Astrocyte (in vitro differentiated cells and primary cell): ENCODE measurements around the gene PRR35. TPM values are rescaled to one million over a fixed set of nuclear protein-coding genes. Genes with fewer than 3 reads are reported as not detected.

Experiments
- DNase-seq: peaks from one replicate; pipeline ENCODE4 v3.0.0-alpha.2; 2010; ENCODE audit warnings: low read depth
- FAIRE-seq: peaks from 2 replicates; lab custom pipeline; 2011; peaks lifted over from hg19 to GRCh38; lab: Jason Lieb, UNC
- H2AFZ ChIP-seq: 2 replicates; pipeline ENCODE4 v1.6.0; 2012; ENCODE audit warnings: low read depth, low read length, inconsistent platforms
- H3K27ac ChIP-seq: 2 replicates; pipeline ENCODE4 v1.5.1; 2011; ENCODE audit warnings: low read depth, low read length, inconsistent platforms
- H3K27me3 ChIP-seq: 2 replicates; pipeline ENCODE4 v1.6.0; 2011; ENCODE audit warnings: low read length, inconsistent platforms; ENCODE audit not compliant: insufficient read depth
- H3K36me3 ChIP-seq: 2 replicates; pipeline ENCODE4 v1.5.1; 2011; ENCODE audit warnings: low read length, inconsistent platforms; ENCODE audit not compliant: insufficient read depth
- H3K4me1 ChIP-seq: 2 replicates; pipeline ENCODE4 v1.5.1; 2011; ENCODE audit warnings: low read length, inconsistent platforms; ENCODE audit not compliant: insufficient read depth
- H3K4me2 ChIP-seq: 2 replicates; pipeline ENCODE4 v1.6.0; 2012; ENCODE audit warnings: low read length, inconsistent platforms
- H3K4me3 ChIP-seq: 2 replicates; pipeline ENCODE4 v1.5.1; 2011; ENCODE audit warnings: low read depth, mild to moderate bottlenecking, low read length, inconsistent platforms; ENCODE audit not compliant: insufficient read depth
- H3K79me2 ChIP-seq: 2 replicates; pipeline ENCODE4 v1.6.0; 2012; ENCODE audit warnings: mild to moderate bottlenecking, low read length, inconsistent platforms; ENCODE audit not compliant: insufficient read depth
- H3K9ac ChIP-seq: 2 replicates; pipeline ENCODE4 v1.6.0; 2012; ENCODE audit warnings: mild to moderate bottlenecking, low read length, inconsistent platforms
- H3K9me3 ChIP-seq: 2 replicates; pipeline ENCODE4 v1.5.1; 2012; ENCODE audit warnings: low read depth, mild to moderate bottlenecking, low read length, inconsistent platforms; ENCODE audit not compliant: insufficient read depth
- H4K20me1 ChIP-seq: 2 replicates; pipeline ENCODE4 v1.6.0; 2012; ENCODE audit warnings: low read length, inconsistent platforms; ENCODE audit not compliant: insufficient read depth
- H3K27ac Mint-ChIP-seq: one replicate; pipeline ENCODE4 v1.8.0; 2021; ENCODE audit warnings: mild to moderate bottlenecking, mixed read lengths; ENCODE audit not compliant: unreplicated experiment
- H3K27me3 Mint-ChIP-seq: one replicate; pipeline ENCODE4 v1.8.0; 2021; ENCODE audit warnings: low read depth, mixed read lengths; ENCODE audit not compliant: unreplicated experiment
- H3K36me3 Mint-ChIP-seq: one replicate; pipeline ENCODE4 v1.8.0; 2021; ENCODE audit warnings: low read depth, mixed read lengths; ENCODE audit not compliant: unreplicated experiment
- H3K4me1 Mint-ChIP-seq: one replicate; pipeline ENCODE4 v1.8.0; 2021; ENCODE audit warnings: low read depth, mixed read lengths; ENCODE audit not compliant: unreplicated experiment
- H3K4me3 Mint-ChIP-seq: one replicate; pipeline ENCODE4 v1.8.0; 2021; ENCODE audit warnings: mild to moderate bottlenecking, moderate library complexity, mixed read lengths; ENCODE audit not compliant: unreplicated experiment
- H3K9me3 Mint-ChIP-seq: one replicate; pipeline ENCODE4 v1.8.0; 2021; ENCODE audit warnings: mild to moderate bottlenecking, mixed read lengths; ENCODE audit not compliant: unreplicated experiment
- EZH2 ChIP-seq: IDR thresholded peaks from 2 replicates; pipeline ENCODE4 v1.6.1; 2012; ENCODE audit warnings: mild to moderate bottlenecking, low read length, inconsistent platforms; ENCODE audit not compliant: insufficient read depth
- total RNA-seq: library from RNA; stranded (reverse); gene quantifications from 2 replicates; pipeline ENCODE4 v1.2.1, GENCODE V29; 2021
- TF ChIP-seq, protein P1 (sequence below): IDR thresholded peaks from 2 replicates; pipeline ENCODE4 v1.5.1; 2011; ENCODE audit warnings: low read depth, mild to moderate bottlenecking, inconsistent platforms, low read length, moderate library complexity; ENCODE audit not compliant: insufficient read depth

Gene PRR35
- total RNA-seq, 1 donor from 2014 or later, result 0.09 TPM

DNA sequence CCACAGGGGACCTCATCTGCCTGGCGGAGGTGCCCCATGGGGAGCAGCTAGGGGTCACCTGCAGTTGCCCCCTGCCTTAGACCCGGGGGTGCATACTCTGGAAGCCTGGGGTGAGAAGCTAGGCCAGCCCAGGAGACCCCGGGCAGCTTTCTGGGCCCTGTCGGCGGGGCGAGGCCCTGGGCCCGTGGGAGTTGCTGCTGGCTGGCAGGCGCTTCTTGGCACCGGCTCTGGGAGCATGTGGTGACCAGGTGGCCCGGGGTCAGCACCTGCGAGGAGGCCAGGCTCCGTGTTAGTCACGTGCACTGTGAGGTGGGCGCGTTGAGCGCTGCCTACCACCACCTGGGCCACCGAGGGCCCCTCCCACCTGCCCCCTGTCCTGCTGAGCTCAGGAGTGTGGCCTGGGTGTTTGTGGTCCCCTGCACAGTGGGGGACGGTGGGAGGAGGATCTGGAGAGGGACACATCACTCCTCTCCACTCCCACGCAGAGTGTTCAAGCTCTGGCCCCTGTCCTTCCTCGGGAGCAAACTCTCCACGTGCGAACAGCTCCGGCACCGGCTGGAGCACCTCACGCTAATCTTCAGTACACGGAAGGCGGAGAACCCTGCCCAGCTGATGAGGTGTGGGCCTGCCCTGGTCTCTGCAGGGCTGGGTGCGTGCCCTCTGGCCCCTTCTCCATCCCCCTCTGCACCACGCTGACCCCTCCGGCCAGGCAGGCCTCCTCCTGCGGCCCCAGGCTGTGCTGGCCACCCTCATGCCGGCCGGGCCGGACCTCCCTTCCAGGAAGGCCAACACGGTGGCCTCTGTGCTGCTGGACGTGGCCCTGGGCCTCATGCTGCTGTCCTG, 15.4 kb downstream of the PRR35 start:
- Mint-ChIP-seq H3K27ac (no peak overlapping the region), H3K4me3 (no peak overlapping the region), H3K27me3 (no peaks in the 10 kb centered on the region), H3K4me1 (peaks cover 7% of the 10 kb centered on the region), H3K36me3 (no peaks in the 10 kb centered on the region), H3K9me3 (no peaks in the 10 kb centered on the region)
- DNase-seq, result no peak
- TF ChIP-seq, protein P1, sequence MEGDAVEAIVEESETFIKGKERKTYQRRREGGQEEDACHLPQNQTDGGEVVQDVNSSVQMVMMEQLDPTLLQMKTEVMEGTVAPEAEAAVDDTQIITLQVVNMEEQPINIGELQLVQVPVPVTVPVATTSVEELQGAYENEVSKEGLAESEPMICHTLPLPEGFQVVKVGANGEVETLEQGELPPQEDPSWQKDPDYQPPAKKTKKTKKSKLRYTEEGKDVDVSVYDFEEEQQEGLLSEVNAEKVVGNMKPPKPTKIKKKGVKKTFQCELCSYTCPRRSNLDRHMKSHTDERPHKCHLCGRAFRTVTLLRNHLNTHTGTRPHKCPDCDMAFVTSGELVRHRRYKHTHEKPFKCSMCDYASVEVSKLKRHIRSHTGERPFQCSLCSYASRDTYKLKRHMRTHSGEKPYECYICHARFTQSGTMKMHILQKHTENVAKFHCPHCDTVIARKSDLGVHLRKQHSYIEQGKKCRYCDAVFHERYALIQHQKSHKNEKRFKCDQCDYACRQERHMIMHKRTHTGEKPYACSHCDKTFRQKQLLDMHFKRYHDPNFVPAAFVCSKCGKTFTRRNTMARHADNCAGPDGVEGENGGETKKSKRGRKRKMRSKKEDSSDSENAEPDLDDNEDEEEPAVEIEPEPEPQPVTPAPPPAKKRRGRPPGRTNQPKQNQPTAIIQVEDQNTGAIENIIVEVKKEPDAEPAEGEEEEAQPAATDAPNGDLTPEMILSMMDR, result no peak
- no peak for TF ChIP-seq EZH2
- H3K4me3 ChIP-seq, result no peak overlapping the region
- H3K27me3 ChIP-seq, result no peaks in the 10 kb centered on the region
- peaks cover 6% of the 10 kb centered on the region for H3K4me1 ChIP-seq
- peaks cover 19% of the 10 kb centered on the region for H3K79me2 ChIP-seq
- no peak for FAIRE-seq
- H3K9ac ChIP-seq, result no peak overlapping the region
- H3K36me3 ChIP-seq, result peaks cover 5% of the 10 kb centered on the region
- H4K20me1 ChIP-seq, result peaks cover 32% of the 10 kb centered on the region
- H2AFZ ChIP-seq, result no peak overlapping the region
- no peaks in the 10 kb centered on the region for H3K9me3 ChIP-seq
- H3K27ac ChIP-seq, result no peak overlapping the region
- no peak overlapping the region for H3K4me2 ChIP-seq

DNA sequence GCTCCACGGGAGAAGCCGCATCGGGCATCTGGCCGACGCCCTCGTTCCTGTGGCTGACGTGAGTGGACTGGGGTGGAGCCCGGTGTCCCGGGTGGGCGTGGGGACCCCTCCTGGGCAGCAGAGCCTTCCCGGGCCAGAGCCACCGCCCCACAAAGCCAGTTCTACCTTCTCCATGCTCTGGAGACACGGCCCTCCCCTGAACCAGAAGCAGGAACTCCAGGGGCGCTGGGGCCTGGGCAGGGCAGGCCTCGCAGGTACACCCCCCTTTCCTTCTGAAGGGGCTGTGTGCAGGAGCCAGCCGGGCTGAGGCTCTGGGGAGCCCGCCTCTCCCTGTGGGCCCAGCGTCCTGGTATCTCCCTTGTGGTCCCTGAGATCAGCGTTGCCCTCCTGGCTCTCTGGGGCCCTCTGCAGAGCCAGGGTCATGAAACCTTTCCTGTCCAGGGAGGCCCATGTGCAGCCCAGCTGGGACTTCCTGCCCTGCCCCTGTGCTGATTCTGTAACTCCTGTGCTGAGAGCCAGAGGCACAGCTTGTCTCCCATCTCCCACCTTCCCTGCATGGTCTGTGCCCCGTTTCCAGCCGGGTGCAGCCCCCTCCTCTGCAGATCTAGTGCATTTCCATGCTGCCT, 16.1 kb downstream of the PRR35 start:
- H2AFZ ChIP-seq, result no peak overlapping the region
- H3K4me3 Mint-ChIP-seq, result no peak overlapping the region
- peaks cover 5% of the 10 kb centered on the region for H3K36me3 ChIP-seq
- no peak overlapping the region for H3K27ac Mint-ChIP-seq
- no peaks in the 10 kb centered on the region for H3K4me1 ChIP-seq
- TF ChIP-seq, protein P1, result no peak
- no peak for TF ChIP-seq EZH2
- no peaks in the 10 kb centered on the region for H3K27me3 ChIP-seq
- no peaks in the 10 kb centered on the region for H3K9me3 ChIP-seq
- FAIRE-seq (no peak), DNase-seq (no peak)
- H3K4me1 Mint-ChIP-seq, result peaks cover 7% of the 10 kb centered on the region
- H4K20me1 ChIP-seq, result peaks cover 24% of the 10 kb centered on the region
- peaks cover 12% of the 10 kb centered on the region for H3K79me2 ChIP-seq
- no peaks in the 10 kb centered on the region for H3K9me3 Mint-ChIP-seq
- no peaks in the 10 kb centered on the region for H3K36me3 Mint-ChIP-seq
- no peak overlapping the region for H3K27ac ChIP-seq
- H3K9ac ChIP-seq, result no peak overlapping the region
- H3K4me3 ChIP-seq, result no peak overlapping the region
- H3K4me2 ChIP-seq, result no peak overlapping the region
- H3K27me3 Mint-ChIP-seq, result no peaks in the 10 kb centered on the region
